HL-60 (cell line): ENCODE results near the gene S1PR3.

Experiments used
- DNase-seq, 2 experiments: peaks; one replicate each; pipeline ENCODE4 v3.0.0-alpha.2; 2010 to 2020; ENCODE audit warnings: low read depth in 1 of 2, low spot score in 1 of 2
- H3K27ac ChIP-seq: fragments of 250-450 bp; sonication (Bioruptor Pico); replicated peaks from 2 replicates; pipeline ENCODE4 v1.5.1; 2020; ENCODE audit warnings: mild to moderate bottlenecking, moderate library complexity
- H3K27me3 ChIP-seq: fragments of 250-450 bp; sonication (Bioruptor Pico); 2 replicates; pipeline ENCODE4 v1.5.1; 2021; ENCODE audit warnings: mild to moderate bottlenecking, moderate library complexity; ENCODE audit not compliant: insufficient read depth, poor library complexity, severe bottlenecking
- H3K4me3 ChIP-seq: replicated peaks from 2 replicates; pipeline ENCODE4 v1.5.1; 2011; ENCODE audit warnings: mild to moderate bottlenecking, control low read depth, low read length; ENCODE audit not compliant: insufficient read depth
- GABPA ChIP-seq: IDR thresholded peaks from 2 replicates; pipeline ENCODE4 v1.6.1; 2012; ENCODE audit warnings: low read depth
- POLR2AphosphoS5 ChIP-seq: IDR thresholded peaks from 2 replicates; pipeline ENCODE4 v1.6.1; 2012; ENCODE audit warnings: low read depth
- SPI1 ChIP-seq: IDR thresholded peaks from 2 replicates; pipeline ENCODE4 v1.6.1; 2012; ENCODE audit warnings: low read depth, mild to moderate bottlenecking, borderline replicate concordance
- TF ChIP-seq, protein P1 (sequence below): IDR thresholded peaks from one replicate; pipeline ENCODE4 v1.5.1; 2011; ENCODE audit warnings: low read length, control low read depth, inconsistent platforms; ENCODE audit not compliant: insufficient read depth
- TF ChIP-seq, protein P2 (sequence below): IDR thresholded peaks from 2 replicates; pipeline ENCODE4 v1.6.1; 2012; ENCODE audit warnings: low read depth; ENCODE audit not compliant: insufficient replicate concordance

Gene S1PR3

DNA sequence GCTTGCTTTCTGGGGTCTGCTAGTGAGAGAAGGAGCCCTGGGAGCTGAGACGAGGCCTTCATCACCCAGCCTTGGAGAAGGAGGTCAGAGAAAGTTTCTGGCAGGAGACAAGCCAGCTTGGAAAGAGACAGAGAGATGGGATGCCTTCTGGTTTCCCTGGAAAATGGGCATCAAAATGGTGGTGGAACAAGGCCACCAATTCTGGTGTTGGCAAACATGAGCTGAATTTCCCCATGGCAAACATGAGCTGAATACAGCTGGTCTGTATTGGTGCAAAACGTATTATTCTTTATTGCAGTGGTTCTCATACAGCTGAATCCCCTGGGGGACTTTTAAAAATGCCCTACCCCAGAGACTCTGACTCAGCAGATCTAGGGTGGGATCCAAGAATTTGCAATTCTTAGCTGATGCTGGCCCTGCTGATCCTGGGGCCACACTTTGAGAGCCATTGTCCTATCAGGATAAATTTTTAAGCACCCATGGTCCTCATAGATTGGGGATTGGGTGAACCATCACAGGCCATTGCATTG, 39.1 kb upstream of the S1PR3 start:
- H3K27ac ChIP-seq = no peak overlapping the region
- no peak for DNase-seq
- no peak overlapping the region for H3K4me3 ChIP-seq
- no peaks in the 10 kb centered on the region for H3K27me3 ChIP-seq
- TF ChIP-seq, protein P1, sequence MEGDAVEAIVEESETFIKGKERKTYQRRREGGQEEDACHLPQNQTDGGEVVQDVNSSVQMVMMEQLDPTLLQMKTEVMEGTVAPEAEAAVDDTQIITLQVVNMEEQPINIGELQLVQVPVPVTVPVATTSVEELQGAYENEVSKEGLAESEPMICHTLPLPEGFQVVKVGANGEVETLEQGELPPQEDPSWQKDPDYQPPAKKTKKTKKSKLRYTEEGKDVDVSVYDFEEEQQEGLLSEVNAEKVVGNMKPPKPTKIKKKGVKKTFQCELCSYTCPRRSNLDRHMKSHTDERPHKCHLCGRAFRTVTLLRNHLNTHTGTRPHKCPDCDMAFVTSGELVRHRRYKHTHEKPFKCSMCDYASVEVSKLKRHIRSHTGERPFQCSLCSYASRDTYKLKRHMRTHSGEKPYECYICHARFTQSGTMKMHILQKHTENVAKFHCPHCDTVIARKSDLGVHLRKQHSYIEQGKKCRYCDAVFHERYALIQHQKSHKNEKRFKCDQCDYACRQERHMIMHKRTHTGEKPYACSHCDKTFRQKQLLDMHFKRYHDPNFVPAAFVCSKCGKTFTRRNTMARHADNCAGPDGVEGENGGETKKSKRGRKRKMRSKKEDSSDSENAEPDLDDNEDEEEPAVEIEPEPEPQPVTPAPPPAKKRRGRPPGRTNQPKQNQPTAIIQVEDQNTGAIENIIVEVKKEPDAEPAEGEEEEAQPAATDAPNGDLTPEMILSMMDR = no peak
- TF ChIP-seq GABPA (no peak), SPI1 (no peak), POLR2AphosphoS5 (no peak)
- TF ChIP-seq, protein P2, sequence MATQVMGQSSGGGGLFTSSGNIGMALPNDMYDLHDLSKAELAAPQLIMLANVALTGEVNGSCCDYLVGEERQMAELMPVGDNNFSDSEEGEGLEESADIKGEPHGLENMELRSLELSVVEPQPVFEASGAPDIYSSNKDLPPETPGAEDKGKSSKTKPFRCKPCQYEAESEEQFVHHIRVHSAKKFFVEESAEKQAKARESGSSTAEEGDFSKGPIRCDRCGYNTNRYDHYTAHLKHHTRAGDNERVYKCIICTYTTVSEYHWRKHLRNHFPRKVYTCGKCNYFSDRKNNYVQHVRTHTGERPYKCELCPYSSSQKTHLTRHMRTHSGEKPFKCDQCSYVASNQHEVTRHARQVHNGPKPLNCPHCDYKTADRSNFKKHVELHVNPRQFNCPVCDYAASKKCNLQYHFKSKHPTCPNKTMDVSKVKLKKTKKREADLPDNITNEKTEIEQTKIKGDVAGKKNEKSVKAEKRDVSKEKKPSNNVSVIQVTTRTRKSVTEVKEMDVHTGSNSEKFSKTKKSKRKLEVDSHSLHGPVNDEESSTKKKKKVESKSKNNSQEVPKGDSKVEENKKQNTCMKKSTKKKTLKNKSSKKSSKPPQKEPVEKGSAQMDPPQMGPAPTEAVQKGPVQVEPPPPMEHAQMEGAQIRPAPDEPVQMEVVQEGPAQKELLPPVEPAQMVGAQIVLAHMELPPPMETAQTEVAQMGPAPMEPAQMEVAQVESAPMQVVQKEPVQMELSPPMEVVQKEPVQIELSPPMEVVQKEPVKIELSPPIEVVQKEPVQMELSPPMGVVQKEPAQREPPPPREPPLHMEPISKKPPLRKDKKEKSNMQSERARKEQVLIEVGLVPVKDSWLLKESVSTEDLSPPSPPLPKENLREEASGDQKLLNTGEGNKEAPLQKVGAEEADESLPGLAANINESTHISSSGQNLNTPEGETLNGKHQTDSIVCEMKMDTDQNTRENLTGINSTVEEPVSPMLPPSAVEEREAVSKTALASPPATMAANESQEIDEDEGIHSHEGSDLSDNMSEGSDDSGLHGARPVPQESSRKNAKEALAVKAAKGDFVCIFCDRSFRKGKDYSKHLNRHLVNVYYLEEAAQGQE = no peak

DNA sequence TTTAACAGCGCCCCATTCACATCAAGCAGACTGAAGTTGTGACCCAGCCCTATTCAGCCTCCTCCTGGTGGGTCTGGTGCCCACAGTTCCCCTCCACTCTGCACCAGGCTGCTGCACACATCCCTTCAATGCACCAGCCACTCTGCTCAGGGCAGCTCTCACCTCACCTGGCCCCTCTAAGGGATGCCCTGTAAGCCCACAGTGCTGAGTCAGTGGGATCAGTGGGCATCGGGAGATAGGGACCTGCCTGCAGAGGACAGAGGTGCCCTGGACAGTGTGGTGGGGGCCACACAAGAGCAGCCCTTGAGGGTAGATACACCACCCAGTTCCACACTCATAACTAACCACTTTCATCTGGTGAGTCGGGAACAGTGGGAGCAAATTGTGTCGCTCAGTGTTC, 38.3 kb upstream of the S1PR3 start:
- no peak for DNase-seq
- TF ChIP-seq SPI1 (no peak), POLR2AphosphoS5 (no peak), GABPA (no peak)
- TF ChIP-seq, protein P2 = no peak
- TF ChIP-seq, protein P1 = no peak
- H3K27ac ChIP-seq = no peak overlapping the region
- no peak overlapping the region for H3K4me3 ChIP-seq
- H3K27me3 ChIP-seq = no peaks in the 10 kb centered on the region

DNA sequence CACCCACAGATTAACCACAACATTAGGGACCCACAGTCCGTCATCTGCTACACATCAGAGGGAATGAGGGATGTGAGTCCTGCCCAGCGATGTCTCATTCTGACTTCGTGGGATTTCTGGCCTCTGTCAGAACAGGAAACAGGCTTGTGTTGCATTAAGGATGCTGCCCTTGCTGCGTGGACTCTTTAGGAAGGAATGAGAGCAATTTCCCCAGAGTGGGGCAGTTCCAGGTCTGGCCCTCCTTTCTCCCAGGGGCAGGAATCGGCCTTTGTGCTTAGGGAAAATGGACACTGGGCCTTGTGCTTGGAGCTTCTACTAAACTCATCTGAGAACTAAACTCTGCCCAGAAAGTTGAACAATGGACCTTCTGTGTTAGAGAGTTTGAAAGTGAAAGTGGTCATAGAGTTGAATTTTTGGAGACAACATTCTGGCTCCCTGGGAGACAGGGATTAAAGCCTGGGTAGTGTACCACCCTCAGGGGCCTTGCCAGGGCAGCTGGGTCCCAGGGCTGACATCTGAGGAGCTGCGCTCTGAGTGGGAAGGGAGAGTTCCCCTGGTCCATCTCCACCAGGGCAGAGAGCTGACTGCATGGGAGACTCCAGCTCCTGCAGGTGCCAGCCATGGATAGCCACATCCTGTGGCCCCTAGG, 37.8 kb upstream of the S1PR3 start:
- DNase-seq = no peak
- no peaks in the 10 kb centered on the region for H3K27me3 ChIP-seq
- H3K4me3 ChIP-seq = no peak overlapping the region
- no peak overlapping the region for H3K27ac ChIP-seq
- no peak for TF ChIP-seq POLR2AphosphoS5
- TF ChIP-seq, protein P2 = no peak
- TF ChIP-seq GABPA = no peak
- TF ChIP-seq, protein P1 = no peak
- TF ChIP-seq SPI1 = no peak
